ENCODE data around the gene GID8.
"Not testable (repeated sequence)": the region's sequence is repeated elsewhere in the genome, so short reads cannot be mapped to it uniquely, and the experiment has no call there.

GID8 gene

DNA sequence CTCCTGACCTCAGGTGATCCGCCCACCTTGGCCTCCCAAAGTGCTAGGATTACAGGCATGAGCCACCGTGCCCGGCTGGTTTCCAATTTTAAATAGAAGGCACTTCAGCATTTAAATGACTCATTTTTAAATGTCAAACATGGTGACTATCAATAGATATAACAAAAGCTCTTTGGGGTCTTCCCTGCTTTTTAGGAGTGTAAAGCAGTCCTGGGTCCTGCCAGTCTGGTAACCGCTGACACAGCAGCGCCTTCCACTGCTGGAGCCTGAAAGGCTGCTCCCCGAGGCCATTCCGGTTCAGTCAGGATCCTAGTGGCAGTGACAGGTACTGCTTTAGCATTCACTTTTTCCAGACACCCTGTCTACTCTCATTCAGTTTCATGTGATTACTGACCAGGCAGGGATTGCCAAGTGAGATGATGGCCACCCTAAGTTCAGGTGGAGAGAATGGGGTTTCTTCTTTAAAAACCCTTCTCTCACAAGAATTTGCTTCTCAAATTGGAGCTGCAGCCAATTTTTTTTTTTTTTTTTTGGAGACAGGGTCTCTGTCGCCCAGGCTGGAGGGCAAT lies 16.7 kb upstream of the GID8 start:
- Histone ChIP-seq H3K79me2 (ENCODE audit: insufficient read depth, low read depth) (peaks cover 97% of the 10 kb centered on the region), H3K4me1 (ENCODE audit: low read depth, poor library complexity, severe bottlenecking) (peaks cover 89% of the 10 kb centered on the region), H3K27ac (no peak overlapping the region), H3K4me3 (IDR thresholded peaks at IDR 0.05; ENCODE audit: insufficient read depth, low read depth, low read length) (no peak overlapping the region), H4K20me1 (ENCODE audit: insufficient read depth) (peaks cover 89% of the 10 kb centered on the region), H3K4me2 (0 out of 2 replicates have a peak overlapping the region, but pooled peaks have one; percentile 14), H3K36me3 (ENCODE audit: insufficient read depth) (no peaks in the 10 kb centered on the region), H2AFZ (ENCODE audit: low read depth) (no peak overlapping the region), H3K9ac (no peak overlapping the region), H3K27me3 (ENCODE audit: insufficient read depth, low read depth) (no peaks in the 10 kb centered on the region; the same call in 1 of the 2 replicates)
- TF ChIP-seq, protein P1, sequence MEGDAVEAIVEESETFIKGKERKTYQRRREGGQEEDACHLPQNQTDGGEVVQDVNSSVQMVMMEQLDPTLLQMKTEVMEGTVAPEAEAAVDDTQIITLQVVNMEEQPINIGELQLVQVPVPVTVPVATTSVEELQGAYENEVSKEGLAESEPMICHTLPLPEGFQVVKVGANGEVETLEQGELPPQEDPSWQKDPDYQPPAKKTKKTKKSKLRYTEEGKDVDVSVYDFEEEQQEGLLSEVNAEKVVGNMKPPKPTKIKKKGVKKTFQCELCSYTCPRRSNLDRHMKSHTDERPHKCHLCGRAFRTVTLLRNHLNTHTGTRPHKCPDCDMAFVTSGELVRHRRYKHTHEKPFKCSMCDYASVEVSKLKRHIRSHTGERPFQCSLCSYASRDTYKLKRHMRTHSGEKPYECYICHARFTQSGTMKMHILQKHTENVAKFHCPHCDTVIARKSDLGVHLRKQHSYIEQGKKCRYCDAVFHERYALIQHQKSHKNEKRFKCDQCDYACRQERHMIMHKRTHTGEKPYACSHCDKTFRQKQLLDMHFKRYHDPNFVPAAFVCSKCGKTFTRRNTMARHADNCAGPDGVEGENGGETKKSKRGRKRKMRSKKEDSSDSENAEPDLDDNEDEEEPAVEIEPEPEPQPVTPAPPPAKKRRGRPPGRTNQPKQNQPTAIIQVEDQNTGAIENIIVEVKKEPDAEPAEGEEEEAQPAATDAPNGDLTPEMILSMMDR (conservative IDR thresholded peaks at IDR 0.05; ENCODE audit: low read depth, low read length), result peak; percentile 61

DNA sequence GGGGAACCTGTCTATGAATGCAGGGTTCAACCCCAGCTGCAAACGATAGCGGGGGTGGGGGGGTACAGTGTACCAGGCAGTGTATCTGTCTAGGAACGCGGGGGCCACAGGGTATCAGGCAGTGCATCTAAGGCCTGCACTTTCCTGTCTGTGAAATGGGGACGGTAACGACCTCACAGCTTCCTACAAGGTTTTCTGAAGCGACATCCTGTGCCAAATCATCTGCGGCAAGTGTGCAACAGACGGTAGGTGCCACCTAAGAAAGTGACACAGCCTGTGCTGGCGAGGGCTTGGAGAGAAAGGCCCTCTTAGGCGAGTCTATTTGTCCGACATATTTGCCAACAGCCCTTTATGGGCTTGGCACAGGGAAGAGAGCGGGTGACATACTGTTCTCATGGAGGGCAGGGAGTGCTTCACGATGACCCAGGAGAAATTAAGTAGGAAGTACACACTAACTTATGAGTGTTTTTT lies 15.5 kb upstream of the GID8 start:
- Histone ChIP-seq H3K4me1 (ENCODE audit: low read depth, poor library complexity, severe bottlenecking) (peaks cover 86% of the 10 kb centered on the region), H3K4me3 (IDR thresholded peaks at IDR 0.05; ENCODE audit: insufficient read depth, low read depth, low read length) (no peak overlapping the region)

DNA sequence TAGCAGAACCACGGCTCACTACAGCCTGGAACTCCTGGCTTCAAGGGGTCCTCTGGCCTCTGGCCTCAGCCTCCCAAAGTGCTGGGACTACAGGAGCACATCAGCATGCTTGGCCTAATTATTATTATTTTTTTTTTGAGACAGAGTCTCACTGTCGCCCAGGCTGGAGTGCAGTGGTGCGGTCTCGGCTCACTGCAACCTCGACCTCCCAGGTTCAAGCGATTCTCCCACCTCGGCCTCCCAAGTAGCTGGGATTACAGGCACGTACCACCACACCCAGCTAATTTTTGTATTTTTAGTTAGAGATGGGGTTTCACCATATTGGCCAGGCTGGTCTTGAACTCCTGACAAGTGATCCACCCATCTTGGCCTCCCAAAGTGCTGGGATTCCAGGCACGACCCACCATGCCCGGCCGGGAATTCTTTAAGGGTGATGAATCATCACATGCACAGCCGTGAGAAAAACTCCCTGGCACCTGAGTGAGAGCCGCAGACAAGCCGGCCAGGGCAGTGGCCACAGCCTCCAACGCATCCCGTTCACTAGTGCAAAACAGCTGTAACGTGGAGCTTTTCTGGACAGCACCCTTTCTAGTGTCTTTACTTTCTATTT lies 14.8 kb upstream of the GID8 start:
- not testable (repeated sequence) for H3K4me3 ChIP-seq (IDR thresholded peaks at IDR 0.05; ENCODE audit: insufficient read depth, low read depth, low read length); H3K27me3 ChIP-seq (ENCODE audit: insufficient read depth, low read depth); H2AFZ ChIP-seq (ENCODE audit: low read depth); H3K36me3 ChIP-seq (ENCODE audit: insufficient read depth); H3K9ac ChIP-seq; H3K27ac ChIP-seq
- Histone ChIP-seq H3K4me1 (ENCODE audit: low read depth, poor library complexity, severe bottlenecking) (peaks cover 79% of the 10 kb centered on the region), H3K79me2 (ENCODE audit: insufficient read depth, low read depth) (peaks cover 94% of the 10 kb centered on the region), H4K20me1 (ENCODE audit: insufficient read depth) (peaks cover 70% of the 10 kb centered on the region), H3K4me2 (0 out of 2 replicates have a peak overlapping the region, but pooled peaks have one; percentile 89)

More for the DNA sequence above, 15.5 kb upstream of the GID8 start:
- Histone ChIP-seq H3K36me3 (ENCODE audit: insufficient read depth) (no peaks in the 10 kb centered on the region), H4K20me1 (ENCODE audit: insufficient read depth) (peaks cover 76% of the 10 kb centered on the region), H3K27ac (no peak overlapping the region), H2AFZ (ENCODE audit: low read depth) (no peak overlapping the region), H3K79me2 (ENCODE audit: insufficient read depth, low read depth) (peaks cover 94% of the 10 kb centered on the region), H3K9ac (no peak overlapping the region), H3K27me3 (ENCODE audit: insufficient read depth, low read depth) (no peaks in the 10 kb centered on the region), H3K4me2 (no peak overlapping the region)
- TF ChIP-seq, protein P1 (conservative IDR thresholded peaks at IDR 0.05; ENCODE audit: low read depth, low read length), result no peak

DNA sequence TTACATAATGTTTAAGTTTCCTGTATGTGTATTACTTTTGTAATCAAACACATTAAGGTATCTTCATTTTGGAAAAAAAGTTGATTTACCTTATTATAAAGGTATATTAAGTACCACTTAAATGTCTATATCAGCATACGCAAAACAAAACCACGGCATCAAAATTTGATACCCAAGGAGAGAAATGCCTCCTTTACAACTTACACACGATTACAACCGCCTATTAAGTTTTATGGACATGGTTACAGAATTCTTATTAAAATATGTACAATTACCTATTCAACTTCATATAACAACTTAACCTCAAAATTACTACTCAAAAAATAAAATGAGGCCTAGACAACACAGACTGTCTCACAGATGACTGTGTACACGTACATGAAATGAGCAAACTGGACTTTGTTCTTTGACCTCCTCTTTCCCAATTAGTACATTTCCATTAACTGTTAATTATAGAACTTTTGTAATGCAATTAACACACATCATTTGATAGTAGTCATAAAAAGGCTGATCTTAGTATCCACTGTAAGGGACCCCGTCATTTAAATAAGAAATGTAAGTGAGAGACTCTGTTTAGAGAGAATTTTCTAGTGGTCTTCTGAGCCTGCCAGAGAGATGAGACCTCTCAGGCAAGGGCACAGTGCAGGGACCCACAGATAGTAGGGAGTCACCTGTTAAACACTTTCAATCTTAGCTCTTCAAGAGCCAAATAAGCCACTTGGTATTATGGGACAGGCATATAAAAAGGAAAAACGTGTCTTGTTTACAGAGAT lies 14.1 kb upstream of the GID8 start:
- peaks cover 63% of the 10 kb centered on the region for H4K20me1 ChIP-seq (ENCODE audit: insufficient read depth)
- H3K9ac ChIP-seq, result no peak overlapping the region
- TF ChIP-seq, protein P1 (conservative IDR thresholded peaks at IDR 0.05; ENCODE audit: low read depth, low read length), result no peak

More for the DNA sequence above, 14.1 kb upstream of the GID8 start:
- Histone ChIP-seq H2AFZ (ENCODE audit: low read depth) (no peak overlapping the region), H3K79me2 (ENCODE audit: insufficient read depth, low read depth) (peaks cover 94% of the 10 kb centered on the region), H3K36me3 (ENCODE audit: insufficient read depth) (no peaks in the 10 kb centered on the region), H3K4me2 (peak overlapping the region; percentile 89), H3K27ac (no peak overlapping the region), H3K4me1 (ENCODE audit: low read depth, poor library complexity, severe bottlenecking) (peaks cover 73% of the 10 kb centered on the region), H3K27me3 (ENCODE audit: insufficient read depth, low read depth) (no peaks in the 10 kb centered on the region), H3K4me3 (IDR thresholded peaks at IDR 0.05; ENCODE audit: insufficient read depth, low read depth, low read length) (no peak overlapping the region)
